GM12878 (cell line): ENCODE measurements around the gene IL4. TPM values are rescaled to one million over a fixed set of nuclear protein-coding genes. Genes with fewer than 3 reads are reported as not detected.

Source experiments
- BRCA1 ChIP-seq: IDR thresholded peaks from 2 replicates; pipeline ENCODE4 v1.6.1; 2011; ENCODE audit warnings: low read depth, low read length, improper control_type of control experiment
- CBX5 ChIP-seq: sonication (generic); IDR thresholded peaks from 2 replicates; pipeline ENCODE4 v1.6.1; 2016; ENCODE audit warnings: low read depth, moderate library complexity, mild to moderate bottlenecking, inconsistent platforms
- EZH2 ChIP-seq: IDR thresholded peaks from 2 replicates; pipeline ENCODE4 v1.6.1; 2012; ENCODE audit warnings: low read depth, mild to moderate bottlenecking, control low read depth, inconsistent platforms, low read length, borderline replicate concordance; ENCODE audit not compliant: control insufficient read depth
- MEF2A ChIP-seq: IDR thresholded peaks from 2 replicates; pipeline ENCODE4 v1.6.1; 2011; ENCODE audit warnings: low read depth, mild to moderate bottlenecking, low read length, moderate library complexity; ENCODE audit not compliant: insufficient read depth
- NFXL1 ChIP-seq: fragments of 450-650 bp; IDR thresholded peaks from 2 replicates; pipeline ENCODE4 v1.6.1; 2017; ENCODE audit warnings: antibody characterized with exemption, mild to moderate bottlenecking, borderline replicate concordance
- PAX8 ChIP-seq: fragments of 450-650 bp; IDR thresholded peaks from 2 replicates; pipeline ENCODE4 v1.6.1; 2017; ENCODE audit warnings: mild to moderate bottlenecking, moderate library complexity
- RFX5 ChIP-seq: IDR thresholded peaks from 2 replicates; pipeline ENCODE4 v1.6.1; 2011; ENCODE audit warnings: low read depth, low read length, improper control_type of control experiment
- SP1 ChIP-seq: IDR thresholded peaks from one replicate; pipeline ENCODE4 v1.6.1; 2011; ENCODE audit warnings: low read depth, low read length
- SREBF1 ChIP-seq: IDR thresholded peaks from 2 replicates; pipeline ENCODE4 v1.6.1; 2012; ENCODE audit warnings: mild to moderate bottlenecking, low read length
- ZNF207 ChIP-seq: fragments of 450-650 bp; IDR thresholded peaks from 2 replicates; pipeline ENCODE4 v1.6.1; 2014; ENCODE audit warnings: antibody characterized with exemption, mild to moderate bottlenecking, borderline replicate concordance
- ZNF622 ChIP-seq: fragments of 450-650 bp; IDR thresholded peaks from 2 replicates; pipeline ENCODE4 v1.6.1; 2017; ENCODE audit warnings: mild to moderate bottlenecking, inconsistent platforms
- polyA plus RNA-seq, 11 experiments: library from polyadenylated mRNA; depleted of rRNA in 4 of 11; unstranded in 6 of 11; stranded (reverse) in 5 of 11; fragments of >200 nt; fragmentation: Nextera tagmentation in 4 of 11; fragmentation: Illumina TruSeq in 1 of 11; extraction: Ambion mirVana in 4 of 11; extraction: Trizol in 1 of 11; gene quantifications; 1 replicate in 1 of 11; 2 replicates in 10 of 11; pipeline versions ENCODE4 v1.2.1 to v1.2.3, GENCODE V29; 2011 to 2016; ENCODE audit warnings: inconsistent platforms in 2 of 11, missing spikeins in 2 of 11, low read depth in 1 of 11
- total RNA-seq, 4 experiments: library from RNA; depleted of rRNA in 3 of 4; stranded (reverse); fragments of >200 nt in 3 of 4; fragmentation: Illumina TruSeq in 1 of 4; extraction: Trizol in 1 of 4; gene quantifications; 2 replicates each; pipeline versions ENCODE4 v1.2.1 to v1.2.3, GENCODE V29; 2013 to 2021
- TF ChIP-seq, protein P1 (sequence below): IDR thresholded peaks from 2 replicates; pipeline ENCODE4 v1.6.1; 2012; ENCODE audit warnings: low read depth, low read length, improper control_type of control experiment
- TF ChIP-seq, protein P2 (sequence below): IDR thresholded peaks from 2 replicates; pipeline ENCODE4 v1.6.1; 2011; ENCODE audit warnings: mild to moderate bottlenecking, low read depth, low read length, moderate library complexity; ENCODE audit not compliant: insufficient replicate concordance
- TF ChIP-seq, protein P3 (sequence below): IDR thresholded peaks from 2 replicates; pipeline ENCODE4 v1.6.1; 2011; ENCODE audit warnings: borderline replicate concordance, low read depth, mild to moderate bottlenecking, moderate library complexity, mixed read lengths, low read length; ENCODE audit not compliant: insufficient read depth; ENCODE audit errors: extremely low read length
- TF ChIP-seq, protein P4 (sequence below): IDR thresholded peaks from 2 replicates; pipeline ENCODE4 v1.6.1; 2012; ENCODE audit warnings: improper control_type of control experiment, low read depth, low read length; ENCODE audit not compliant: insufficient replicate concordance
- TF ChIP-seq, protein P5 (sequence below): fragments of 150-350 bp; IDR thresholded peaks from 2 replicates; pipeline ENCODE4 v1.6.1; 2014; ENCODE audit warnings: mild to moderate bottlenecking, low read depth, low read length
- TF ChIP-seq, protein P6 (sequence below): fragments of 450-650 bp; IDR thresholded peaks from 2 replicates; pipeline ENCODE4 v1.6.1; 2017; ENCODE audit warnings: low read depth, mild to moderate bottlenecking, moderate library complexity

IL4 gene
- total and polyA plus RNA-seq, 10 of the 15 experiments (the other 5 are each of a cell fraction or from before 2014, with no cell fraction given): 0.20 to 0.80 (median 0.50) TPM; not detected in 7

DNA sequence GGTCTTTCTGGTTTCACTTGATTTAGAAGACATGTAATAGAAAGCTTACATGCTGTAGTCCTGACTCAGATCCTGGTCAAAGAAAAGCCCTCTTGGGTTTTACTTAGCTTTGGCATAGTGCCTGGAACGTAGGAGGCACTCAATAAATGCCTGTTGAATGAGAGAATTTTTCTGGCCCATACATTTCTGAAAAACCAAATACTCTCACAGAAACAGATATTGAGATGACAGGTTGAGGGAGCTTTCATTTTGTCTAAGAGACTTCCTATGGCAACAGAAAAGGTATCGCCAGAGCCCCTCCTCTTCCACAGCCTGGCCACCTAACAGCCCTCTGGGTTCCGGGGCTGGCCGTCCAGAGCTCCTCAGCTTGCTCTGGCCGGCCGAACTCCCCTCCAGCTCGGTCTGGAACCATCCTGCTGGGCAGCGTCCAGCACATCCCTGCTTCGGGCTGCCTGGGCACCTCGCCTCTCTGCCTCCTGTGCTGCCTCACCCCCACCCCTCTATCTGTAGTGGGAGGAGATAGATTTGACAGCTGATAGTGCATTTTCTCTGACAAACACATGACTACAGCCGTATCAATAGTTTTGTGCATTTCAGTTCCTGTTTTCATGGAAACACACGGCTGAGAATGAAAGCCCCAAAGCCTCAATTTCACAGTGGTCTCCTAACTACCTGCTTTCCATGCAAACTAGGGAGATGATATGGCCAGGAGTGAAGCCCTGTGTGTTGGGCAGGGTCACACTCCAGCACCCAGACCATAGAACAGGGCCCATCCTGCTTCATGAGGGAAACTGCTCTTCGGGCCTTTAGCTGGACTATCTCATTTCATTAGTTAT, 1.1 kb downstream of the IL4 start (continued):
- TF ChIP-seq, protein P1, sequence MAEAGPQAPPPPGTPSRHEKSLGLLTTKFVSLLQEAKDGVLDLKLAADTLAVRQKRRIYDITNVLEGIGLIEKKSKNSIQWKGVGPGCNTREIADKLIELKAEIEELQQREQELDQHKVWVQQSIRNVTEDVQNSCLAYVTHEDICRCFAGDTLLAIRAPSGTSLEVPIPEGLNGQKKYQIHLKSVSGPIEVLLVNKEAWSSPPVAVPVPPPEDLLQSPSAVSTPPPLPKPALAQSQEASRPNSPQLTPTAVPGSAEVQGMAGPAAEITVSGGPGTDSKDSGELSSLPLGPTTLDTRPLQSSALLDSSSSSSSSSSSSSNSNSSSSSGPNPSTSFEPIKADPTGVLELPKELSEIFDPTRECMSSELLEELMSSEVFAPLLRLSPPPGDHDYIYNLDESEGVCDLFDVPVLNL: no peak
- TF ChIP-seq, protein P2, sequence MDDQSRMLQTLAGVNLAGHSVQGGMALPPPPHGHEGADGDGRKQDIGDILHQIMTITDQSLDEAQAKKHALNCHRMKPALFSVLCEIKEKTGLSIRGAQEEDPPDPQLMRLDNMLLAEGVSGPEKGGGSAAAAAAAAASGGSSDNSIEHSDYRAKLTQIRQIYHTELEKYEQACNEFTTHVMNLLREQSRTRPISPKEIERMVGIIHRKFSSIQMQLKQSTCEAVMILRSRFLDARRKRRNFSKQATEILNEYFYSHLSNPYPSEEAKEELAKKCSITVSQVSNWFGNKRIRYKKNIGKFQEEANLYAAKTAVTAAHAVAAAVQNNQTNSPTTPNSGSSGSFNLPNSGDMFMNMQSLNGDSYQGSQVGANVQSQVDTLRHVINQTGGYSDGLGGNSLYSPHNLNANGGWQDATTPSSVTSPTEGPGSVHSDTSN: peak; percentile 58
- TF ChIP-seq, protein P3, sequence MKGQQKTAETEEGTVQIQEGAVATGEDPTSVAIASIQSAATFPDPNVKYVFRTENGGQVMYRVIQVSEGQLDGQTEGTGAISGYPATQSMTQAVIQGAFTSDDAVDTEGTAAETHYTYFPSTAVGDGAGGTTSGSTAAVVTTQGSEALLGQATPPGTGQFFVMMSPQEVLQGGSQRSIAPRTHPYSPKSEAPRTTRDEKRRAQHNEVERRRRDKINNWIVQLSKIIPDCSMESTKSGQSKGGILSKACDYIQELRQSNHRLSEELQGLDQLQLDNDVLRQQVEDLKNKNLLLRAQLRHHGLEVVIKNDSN: no peak
- TF ChIP-seq CBX5: no peak
- TF ChIP-seq, protein P4, sequence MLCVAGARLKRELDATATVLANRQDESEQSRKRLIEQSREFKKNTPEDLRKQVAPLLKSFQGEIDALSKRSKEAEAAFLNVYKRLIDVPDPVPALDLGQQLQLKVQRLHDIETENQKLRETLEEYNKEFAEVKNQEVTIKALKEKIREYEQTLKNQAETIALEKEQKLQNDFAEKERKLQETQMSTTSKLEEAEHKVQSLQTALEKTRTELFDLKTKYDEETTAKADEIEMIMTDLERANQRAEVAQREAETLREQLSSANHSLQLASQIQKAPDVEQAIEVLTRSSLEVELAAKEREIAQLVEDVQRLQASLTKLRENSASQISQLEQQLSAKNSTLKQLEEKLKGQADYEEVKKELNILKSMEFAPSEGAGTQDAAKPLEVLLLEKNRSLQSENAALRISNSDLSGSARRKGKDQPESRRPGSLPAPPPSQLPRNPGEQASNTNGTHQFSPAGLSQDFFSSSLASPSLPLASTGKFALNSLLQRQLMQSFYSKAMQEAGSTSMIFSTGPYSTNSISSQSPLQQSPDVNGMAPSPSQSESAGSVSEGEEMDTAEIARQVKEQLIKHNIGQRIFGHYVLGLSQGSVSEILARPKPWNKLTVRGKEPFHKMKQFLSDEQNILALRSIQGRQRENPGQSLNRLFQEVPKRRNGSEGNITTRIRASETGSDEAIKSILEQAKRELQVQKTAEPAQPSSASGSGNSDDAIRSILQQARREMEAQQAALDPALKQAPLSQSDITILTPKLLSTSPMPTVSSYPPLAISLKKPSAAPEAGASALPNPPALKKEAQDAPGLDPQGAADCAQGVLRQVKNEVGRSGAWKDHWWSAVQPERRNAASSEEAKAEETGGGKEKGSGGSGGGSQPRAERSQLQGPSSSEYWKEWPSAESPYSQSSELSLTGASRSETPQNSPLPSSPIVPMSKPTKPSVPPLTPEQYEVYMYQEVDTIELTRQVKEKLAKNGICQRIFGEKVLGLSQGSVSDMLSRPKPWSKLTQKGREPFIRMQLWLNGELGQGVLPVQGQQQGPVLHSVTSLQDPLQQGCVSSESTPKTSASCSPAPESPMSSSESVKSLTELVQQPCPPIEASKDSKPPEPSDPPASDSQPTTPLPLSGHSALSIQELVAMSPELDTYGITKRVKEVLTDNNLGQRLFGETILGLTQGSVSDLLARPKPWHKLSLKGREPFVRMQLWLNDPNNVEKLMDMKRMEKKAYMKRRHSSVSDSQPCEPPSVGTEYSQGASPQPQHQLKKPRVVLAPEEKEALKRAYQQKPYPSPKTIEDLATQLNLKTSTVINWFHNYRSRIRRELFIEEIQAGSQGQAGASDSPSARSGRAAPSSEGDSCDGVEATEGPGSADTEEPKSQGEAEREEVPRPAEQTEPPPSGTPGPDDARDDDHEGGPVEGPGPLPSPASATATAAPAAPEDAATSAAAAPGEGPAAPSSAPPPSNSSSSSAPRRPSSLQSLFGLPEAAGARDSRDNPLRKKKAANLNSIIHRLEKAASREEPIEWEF: peak; percentile 98
- no peak for TF ChIP-seq RFX5
- no peak for TF ChIP-seq EZH2
- no peak for TF ChIP-seq ZNF622
- TF ChIP-seq NFXL1: no peak
- 0 out of 2 replicates have a peak, but pooled peaks have one; percentile 11 for TF ChIP-seq MEF2A
- TF ChIP-seq SP1: peak; percentile 54
- TF ChIP-seq, protein P5, sequence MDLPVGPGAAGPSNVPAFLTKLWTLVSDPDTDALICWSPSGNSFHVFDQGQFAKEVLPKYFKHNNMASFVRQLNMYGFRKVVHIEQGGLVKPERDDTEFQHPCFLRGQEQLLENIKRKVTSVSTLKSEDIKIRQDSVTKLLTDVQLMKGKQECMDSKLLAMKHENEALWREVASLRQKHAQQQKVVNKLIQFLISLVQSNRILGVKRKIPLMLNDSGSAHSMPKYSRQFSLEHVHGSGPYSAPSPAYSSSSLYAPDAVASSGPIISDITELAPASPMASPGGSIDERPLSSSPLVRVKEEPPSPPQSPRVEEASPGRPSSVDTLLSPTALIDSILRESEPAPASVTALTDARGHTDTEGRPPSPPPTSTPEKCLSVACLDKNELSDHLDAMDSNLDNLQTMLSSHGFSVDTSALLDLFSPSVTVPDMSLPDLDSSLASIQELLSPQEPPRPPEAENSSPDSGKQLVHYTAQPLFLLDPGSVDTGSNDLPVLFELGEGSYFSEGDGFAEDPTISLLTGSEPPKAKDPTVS: no peak
- no peak for TF ChIP-seq ZNF207
- no peak for TF ChIP-seq SREBF1
- no peak for TF ChIP-seq BRCA1
- no peak for TF ChIP-seq PAX8
- TF ChIP-seq, protein P6, sequence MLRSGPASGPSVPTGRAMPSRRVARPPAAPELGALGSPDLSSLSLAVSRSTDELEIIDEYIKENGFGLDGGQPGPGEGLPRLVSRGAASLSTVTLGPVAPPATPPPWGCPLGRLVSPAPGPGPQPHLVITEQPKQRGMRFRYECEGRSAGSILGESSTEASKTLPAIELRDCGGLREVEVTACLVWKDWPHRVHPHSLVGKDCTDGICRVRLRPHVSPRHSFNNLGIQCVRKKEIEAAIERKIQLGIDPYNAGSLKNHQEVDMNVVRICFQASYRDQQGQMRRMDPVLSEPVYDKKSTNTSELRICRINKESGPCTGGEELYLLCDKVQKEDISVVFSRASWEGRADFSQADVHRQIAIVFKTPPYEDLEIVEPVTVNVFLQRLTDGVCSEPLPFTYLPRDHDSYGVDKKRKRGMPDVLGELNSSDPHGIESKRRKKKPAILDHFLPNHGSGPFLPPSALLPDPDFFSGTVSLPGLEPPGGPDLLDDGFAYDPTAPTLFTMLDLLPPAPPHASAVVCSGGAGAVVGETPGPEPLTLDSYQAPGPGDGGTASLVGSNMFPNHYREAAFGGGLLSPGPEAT: peak; percentile 88
